ENCODE data around the gene DHX35.

GRCh38 chr20:39081255-39081654 is 119.1 kb downstream of the DHX35 start:
- peak; percentile 82 to 94 (median 85) for TF ChIP-seq CTCF (IDR thresholded peaks at IDR 0.05)
- no peak for TF ChIP-seq POLR2A (IDR thresholded peaks at IDR 0.05)

Data from esophagus squamous epithelium (tissue), 4 donors.